Fibroblast of peridontal ligament (primary cell): ENCODE data around the gene CDC73.
"Not testable (repeated sequence)": the region's sequence is repeated elsewhere in the genome, so short reads cannot be mapped to it uniquely, and the experiment has no call there.

Experiments
- DNase-seq: peaks from one replicate; pipeline ENCODE4 v3.0.0-alpha.2; 2010; ENCODE audit errors: extremely low read depth

The CDC73 gene

GRCh38 chr1:193231146-193231545 is 109.3 kb downstream of the CDC73 start:
- DNase-seq = not testable (repeated sequence)

- no peak for DNase-seq
These were observed 112.7 kb downstream of the CDC73 start for GRCh38 chr1:193234530-193234929.

- no peak for DNase-seq
These were observed 115.6 kb downstream of the CDC73 start for GRCh38 chr1:193237381-193237978.

- DNase-seq = no peak
These were observed 118.8 kb downstream of the CDC73 start for GRCh38 chr1:193240609-193241008.

- DNase-seq = no peak
These were observed 119.4 kb downstream of the CDC73 start for GRCh38 chr1:193241132-193241827.

GRCh38 chr1:193242000-193242399 is 120.2 kb downstream of the CDC73 start:
- no peak for DNase-seq

- no peak for DNase-seq
These were observed 127.4 kb downstream of the CDC73 start for GRCh38 chr1:193249187-193249586.

GRCh38 chr1:193251950-193252349 is 130.1 kb downstream of the CDC73 start:
- DNase-seq = no peak

GRCh38 chr1:193256019-193256418 is 134.2 kb downstream of the CDC73 start:
- DNase-seq = no peak

- DNase-seq = no peak
These were observed 137.8 kb downstream of the CDC73 start for GRCh38 chr1:193259636-193260035.

GRCh38 chr1:193260056-193260745 is 138.4 kb downstream of the CDC73 start:
- peak; percentile 83 for DNase-seq

- DNase-seq = peak; percentile 11
These were observed 139.1 kb downstream of the CDC73 start for GRCh38 chr1:193260896-193261295.

- no peak for DNase-seq
These were observed 140.8 kb downstream of the CDC73 start for GRCh38 chr1:193262661-193263060.

GRCh38 chr1:193264313-193265065 is 142.7 kb downstream of the CDC73 start:
- DNase-seq = peak; percentile 63

GRCh38 chr1:193265716-193266115 is 143.9 kb downstream of the CDC73 start:
- DNase-seq = no peak

- DNase-seq = not testable (repeated sequence)
These were observed 145.0 kb downstream of the CDC73 start for GRCh38 chr1:193266794-193267193.

- peak; percentile 84 for DNase-seq
These were observed 149.2 kb downstream of the CDC73 start for GRCh38 chr1:193270996-193271395.

GRCh38 chr1:193275773-193276172 is 153.9 kb downstream of the CDC73 start:
- DNase-seq = no peak

- DNase-seq = no peak
These were observed 157.1 kb downstream of the CDC73 start for GRCh38 chr1:193278968-193279367.

- no peak for DNase-seq
These were observed 160.1 kb downstream of the CDC73 start for GRCh38 chr1:193281894-193282293.

- DNase-seq = peak; percentile 69
These were observed 161.2 kb downstream of the CDC73 start for GRCh38 chr1:193283016-193283415.

GRCh38 chr1:193284219-193284618 is 162.4 kb downstream of the CDC73 start:
- no peak for DNase-seq
